ENCODE data around the gene HK3.

HK3 gene

GRCh38 chr5:176847148-176847547 is 52.0 kb downstream of the HK3 start:
- TF ChIP-seq CTCF (IDR thresholded peaks at IDR 0.05): no peak

GRCh38 chr5:176846335-176847140 is 52.6 kb downstream of the HK3 start:
- TF ChIP-seq CTCF (IDR thresholded peaks at IDR 0.05): no peak

DNA sequence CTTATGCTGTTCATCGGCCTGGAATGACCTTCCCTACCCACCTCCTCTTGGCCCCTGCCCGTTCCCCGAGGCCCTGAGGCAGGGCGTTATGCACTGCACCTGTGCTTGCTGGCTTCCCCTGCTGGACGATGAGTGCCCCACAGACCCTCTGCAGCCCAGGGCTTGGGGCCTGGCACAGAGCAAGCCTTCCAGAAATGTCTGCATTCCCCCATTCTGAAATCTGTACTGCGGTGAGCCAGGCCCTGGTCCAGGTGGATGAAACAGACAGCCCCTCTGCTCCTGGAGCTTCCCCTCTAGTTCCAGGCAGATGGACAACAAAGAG is 53.8 kb downstream of the HK3 start:
- no peak for TF ChIP-seq CTCF (IDR thresholded peaks at IDR 0.05)

DNA sequence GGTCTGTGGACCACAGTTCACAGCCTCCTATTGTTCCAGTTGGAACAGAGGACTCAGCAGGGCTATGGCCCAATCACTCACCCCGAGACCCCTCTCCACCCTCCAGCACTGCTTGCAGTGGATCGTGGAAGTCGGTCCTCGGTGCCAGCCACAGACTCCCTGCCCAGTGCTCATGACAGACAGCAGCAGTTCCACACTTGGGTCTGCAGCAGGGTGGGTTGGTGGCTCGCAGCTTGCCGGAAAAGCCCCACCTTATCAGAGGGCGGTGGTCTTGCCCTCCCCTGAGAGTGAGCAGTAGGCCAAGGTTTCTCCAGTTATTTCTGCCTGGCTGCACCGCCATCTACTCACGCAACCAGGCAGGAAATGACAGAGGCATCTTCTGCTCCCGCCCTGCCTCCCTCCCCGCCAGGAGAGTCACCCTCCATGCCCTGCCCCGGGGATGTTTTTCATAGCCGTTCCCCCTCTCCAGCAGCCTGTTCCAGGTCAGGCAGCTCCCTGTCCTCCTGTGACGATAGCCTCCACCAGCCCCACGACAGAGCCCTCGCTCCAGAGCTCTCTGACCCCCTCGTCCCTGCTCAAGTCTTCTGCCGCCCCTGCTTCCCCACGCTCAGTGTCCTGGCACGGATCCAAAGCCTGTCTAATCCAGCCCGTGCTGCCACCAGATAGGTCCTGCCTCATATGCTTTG is 54.3 kb downstream of the HK3 start:
- TF ChIP-seq CTCF (IDR thresholded peaks at IDR 0.05): no peak

DNA sequence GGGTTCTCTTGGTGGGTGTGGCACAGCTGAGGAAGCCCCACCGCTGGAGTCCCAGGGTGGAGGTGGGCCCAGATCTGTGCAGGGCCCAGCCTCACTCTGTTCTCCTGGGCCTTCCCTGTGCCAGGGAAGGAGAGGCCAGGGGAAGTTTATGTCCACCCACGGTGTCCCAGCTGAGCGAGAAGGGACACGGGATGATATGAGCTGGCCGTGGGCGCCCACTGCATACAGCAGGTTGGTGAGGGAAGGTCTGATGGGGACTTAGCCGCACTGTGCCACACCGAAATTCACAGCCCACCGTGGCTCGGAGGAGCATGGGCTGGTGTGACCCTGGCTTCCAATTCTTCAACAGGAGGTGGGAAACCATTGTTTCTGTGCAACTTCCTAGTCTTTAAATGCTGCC is 54.9 kb downstream of the HK3 start:
- no peak for TF ChIP-seq CTCF (IDR thresholded peaks at IDR 0.05)

DNA sequence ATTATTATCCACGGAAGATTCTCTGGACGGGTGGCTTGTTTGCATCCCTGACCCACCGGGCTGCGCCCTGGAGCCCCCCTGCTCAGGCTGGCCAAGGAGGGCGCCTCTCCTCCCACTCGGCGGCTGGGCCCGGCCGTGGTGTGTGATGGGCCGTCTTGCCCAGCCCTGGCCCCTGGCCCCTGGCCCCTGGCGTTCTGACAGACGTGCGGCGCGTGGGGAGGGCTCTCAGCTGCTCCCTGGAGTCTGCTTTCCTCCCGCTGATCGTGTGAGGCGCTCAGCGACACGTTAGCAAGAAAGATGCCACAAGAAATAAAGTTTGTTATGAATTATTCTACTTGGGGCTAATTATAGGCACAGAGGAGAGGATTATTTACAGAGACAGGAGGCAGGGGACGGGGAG is 55.5 kb downstream of the HK3 start:
- TF ChIP-seq CTCF (IDR thresholded peaks at IDR 0.05): no peak

DNA sequence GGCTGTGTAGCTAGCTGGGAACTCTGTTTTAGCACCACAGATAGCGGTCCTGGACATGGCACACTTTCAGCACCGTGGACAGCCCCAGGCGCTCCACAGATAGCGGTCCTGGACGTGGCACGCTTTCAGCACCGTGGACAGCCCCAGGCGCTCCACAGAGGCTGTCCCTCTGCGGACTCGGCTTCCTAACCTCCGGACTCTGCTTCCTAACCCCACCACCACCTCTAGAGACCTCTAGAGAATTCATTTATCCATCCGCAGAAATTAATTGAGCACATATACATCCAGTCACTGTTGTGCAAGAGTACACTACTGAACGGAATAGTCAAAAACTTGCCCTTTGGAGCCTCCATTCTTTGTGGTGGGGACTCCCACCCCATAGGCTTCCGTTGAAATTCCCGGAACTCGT is 61.4 kb downstream of the HK3 start:
- TF ChIP-seq CTCF (IDR thresholded peaks at IDR 0.05): no peak
